HUDEP-2 (cell line): ENCODE data around the gene NFKBIE.

Experiments
- DNase-seq, 76 experiments: peaks; one replicate each; lab custom pipeline; 2025; ENCODE audit not compliant: unreplicated experiment in 76 of 76; lab: John Stamatoyannopoulos, UW

Gene NFKBIE

GRCh38 chr6:44217332-44218143 lies 47.8 kb downstream of the NFKBIE start:
- no peak for DNase-seq

- peak in 2 of 76 experiments; percentile 20 to 24 for DNase-seq
These were observed 48.5 kb downstream of the NFKBIE start, which contains the start of gene MYMX for GRCh38 chr6:44216677-44217331. Gene MYMX, plus strand, starts transcription at chr6:44216926. Its CDS starts 546 bp downstream, at chr6:44217472.

- DNase-seq: no peak
These were observed 51.0 kb downstream of the NFKBIE start for GRCh38 chr6:44214307-44214706.

- DNase-seq: no peak
These were observed 54.1 kb downstream of the NFKBIE start for GRCh38 chr6:44211284-44211683.
